Lower leg skin (tissue), 4 donors: ENCODE data around the gene PTH2. TPM values are rescaled to one million over a fixed set of nuclear protein-coding genes. Genes with fewer than 3 reads are reported as not detected.

Experiments used
- DNase-seq, 2 donors: peaks; one replicate each; pipeline ENCODE4 v3.0.0-alpha.2; 2019; ENCODE audit warnings: low spot score in 2 of 2
- H3K4me3 ChIP-seq: fragments of 200-600 bp; sonication (generic); 2 replicates; pipeline ENCODE4 v1.5.1; 2017; ENCODE audit warnings: mild to moderate bottlenecking, low read depth; ENCODE audit not compliant: poor library complexity, severe bottlenecking
- CTCF ChIP-seq, 3 donors: fragments of 450-650 bp; IDR thresholded peaks; one replicate each; pipeline ENCODE4 v1.5.1; 2016; ENCODE audit warnings: antibody characterized with exemption in 3 of 3, mild to moderate bottlenecking in 3 of 3, moderate library complexity in 2 of 3
- POLR2A ChIP-seq, 2 donors: fragments of 450-650 bp; IDR thresholded peaks; one replicate each; pipeline ENCODE4 v1.6.1; 2016 to 2017; ENCODE audit warnings: antibody characterized with exemption in 2 of 2, mild to moderate bottlenecking in 1 of 2, moderate library complexity in 1 of 2
- whole genome bisulfite sequencing, 2 donors: methylation state at CpG; one replicate each; pipeline ENCODE4 v1.1.5; 2018; 5-methylcytosine and 5-hydroxymethylcytosine counted together
- intact Hi-C: fragments of 100-400 bp; cut with DNase I; formaldehyde crosslinking; loops from one replicate; pipeline ENCODE4 v1.15.0; 2023; ENCODE audit warnings: low total_unique reads
- total RNA-seq, 4 donors: library from RNA; depleted of rRNA; stranded (reverse); fragments of >200 nt; gene quantifications; one replicate each; pipeline ENCODE4 v1.1.0, GENCODE V29; 2016

The PTH2 gene
- total RNA-seq, 4 donors from 2014 or later: not detected

- 17 to 19% methylated on average over 19 of the region's 19 CpGs for WGBS, 2 donors
Measured at GRCh38 chr19:49440439-49441209, 17.4 kb upstream of the PTH2 start.

GRCh38 chr19:49439836-49440235 is 16.6 kb upstream of the PTH2 start:
- intact Hi-C loops: loop anchor here (5.0 kb wide), 1 partner anchor 48 kb away; no protein-coding TSS in a partner anchor
- TF ChIP-seq POLR2A (IDR thresholded peaks at IDR 0.05) (no peak), CTCF (IDR thresholded peaks at IDR 0.05) (no peak)
- WGBS, 2 donors: 35 to 41% methylated on average over 6 of the region's 6 CpGs

More at GRCh38 chr19:49440439-49441209, 17.4 kb upstream of the PTH2 start:
- no peak for DNase-seq
- intact Hi-C loops: no loop called here
- no peak overlapping the region for H3K4me3 ChIP-seq
- TF ChIP-seq CTCF (IDR thresholded peaks at IDR 0.05) (no peak), POLR2A (IDR thresholded peaks at IDR 0.05) (no peak)

GRCh38 chr19:49438261-49438660 is 15.0 kb upstream of the PTH2 start:
- 25 to 29% methylated on average over 6 of the region's 6 CpGs for WGBS, 2 donors
- DNase-seq: no peak
- intact Hi-C loops: loop anchor here (5.0 kb wide), 1 partner anchor 46 kb away; no protein-coding TSS in a partner anchor
- TF ChIP-seq CTCF (IDR thresholded peaks at IDR 0.05) (no peak), POLR2A (IDR thresholded peaks at IDR 0.05) (no peak)
- H3K4me3 ChIP-seq: no peak overlapping the region

More at GRCh38 chr19:49439836-49440235, 16.6 kb upstream of the PTH2 start:
- DNase-seq: no peak
- H3K4me3 ChIP-seq: no peak overlapping the region

- 14 to 23% methylated on average over 8 of the region's 8 CpGs for WGBS, 2 donors
- intact Hi-C loops: loop anchor here (5.0 kb wide), 1 partner anchor 45 kb away; no protein-coding TSS in a partner anchor
- DNase-seq: no peak
- H3K4me3 ChIP-seq: no peak overlapping the region
- TF ChIP-seq CTCF (IDR thresholded peaks at IDR 0.05) (no peak), POLR2A (IDR thresholded peaks at IDR 0.05) (no peak)
Measured at GRCh38 chr19:49437231-49437630, 14.0 kb upstream of the PTH2 start.

GRCh38 chr19:49436381-49437017 is 13.3 kb upstream of the PTH2 start:
- 21 to 25% methylated on average over 28 to 42 of the region's 42 CpGs for WGBS, 2 donors
- intact Hi-C loops: loop anchor here (5.0 kb wide), 1 partner anchor 44 kb away; no protein-coding TSS in a partner anchor
- TF ChIP-seq POLR2A (IDR thresholded peaks at IDR 0.05) (no peak), CTCF (IDR thresholded peaks at IDR 0.05) (no peak)
- no peak for DNase-seq
- no peak overlapping the region for H3K4me3 ChIP-seq
